Ascending aorta (tissue), 2 donors: ENCODE results near the gene RFT1. TPM values are rescaled to one million over a fixed set of nuclear protein-coding genes. Genes with fewer than 3 reads are reported as not detected.

ENCODE experiments used
- DNase-seq, 2 donors: peaks; one replicate each; pipeline ENCODE4 v3.0.0-alpha.2; 2019; ENCODE audit warnings: low spot score in 2 of 2
- H3K27ac ChIP-seq, 2 donors: fragments of 200-600 bp; sonication (generic); one replicate each; pipeline ENCODE4 v1.5.1; 2016 to 2017; ENCODE audit warnings: mild to moderate bottlenecking in 1 of 2
- H3K27me3 ChIP-seq: fragments of 200-600 bp; sonication (generic); one replicate; pipeline ENCODE4 v1.5.1; 2017
- H3K36me3 ChIP-seq, 2 donors: fragments of 200-600 bp; sonication (generic); one replicate each; pipeline ENCODE4 v1.5.1; 2016
- H3K4me1 ChIP-seq, 2 donors: fragments of 200-600 bp; sonication (generic); one replicate each; pipeline ENCODE4 v1.5.1; 2016 to 2017; ENCODE audit warnings: mild to moderate bottlenecking in 1 of 2
- H3K4me3 ChIP-seq, 2 donors: fragments of 200-600 bp; sonication (generic); one replicate each; pipeline ENCODE4 v1.5.1; 2016 to 2017; ENCODE audit warnings: mild to moderate bottlenecking in 1 of 2
- H3K9me3 ChIP-seq, 2 donors: fragments of 200-600 bp; sonication (generic); one replicate each; pipeline ENCODE4 v1.5.1; 2016
- intact Hi-C: fragments of 100-400 bp; cut with DNase I; formaldehyde crosslinking; loops from one replicate; pipeline ENCODE4 v1.15.1; 2023
- total RNA-seq: library from RNA; depleted of rRNA; stranded (reverse); fragments of >200 nt; gene quantifications from one replicate; pipeline ENCODE4 v1.1.0, GENCODE V29; 2016
- TF ChIP-seq, protein P1 (sequence below), 3 experiments: fragments of 200-600 bp in 2 of 3; fragments of 450-650 bp in 1 of 3; sonication (generic) in 2 of 3; IDR thresholded peaks; one replicate each; pipeline ENCODE4 v1.5.1; 2016 to 2019; ENCODE audit warnings: antibody characterized with exemption in 3 of 3, mild to moderate bottlenecking in 1 of 3, moderate library complexity in 1 of 3

RFT1 gene
- total RNA-seq, 1 donor from 2014 or later = 12.1 TPM

DNA sequence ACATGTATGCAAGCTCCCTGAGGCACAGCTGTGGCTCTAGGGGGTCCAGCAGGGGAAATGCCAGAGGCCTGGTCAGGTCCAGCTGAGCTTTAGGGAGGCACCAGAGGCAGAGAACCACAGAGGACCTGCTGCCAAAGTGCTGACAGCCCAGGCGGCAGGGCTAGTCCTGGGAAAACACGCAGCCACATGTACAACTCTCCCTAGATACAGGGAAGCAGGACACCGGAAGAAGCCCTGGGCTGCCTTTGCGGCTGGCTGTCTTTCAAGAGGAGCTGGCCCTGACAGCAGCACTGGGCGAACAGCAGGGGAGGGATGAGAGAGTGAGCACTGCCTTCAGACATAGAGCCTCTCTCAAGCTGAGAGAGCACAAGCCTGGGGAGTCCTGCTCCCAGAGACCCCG lies 40.7 kb downstream of the RFT1 start:
- Histone ChIP-seq H3K4me1 (no peaks in the 10 kb centered on the region), H3K36me3 (peaks cover 48 to 50% of the 10 kb centered on the region in 2 donors), H3K9me3 (no peaks in the 10 kb centered on the region), H3K4me3 (no peak overlapping the region), H3K27ac (no peak overlapping the region), H3K27me3 (no peaks in the 10 kb centered on the region)
- no peak for DNase-seq
- TF ChIP-seq, protein P1, sequence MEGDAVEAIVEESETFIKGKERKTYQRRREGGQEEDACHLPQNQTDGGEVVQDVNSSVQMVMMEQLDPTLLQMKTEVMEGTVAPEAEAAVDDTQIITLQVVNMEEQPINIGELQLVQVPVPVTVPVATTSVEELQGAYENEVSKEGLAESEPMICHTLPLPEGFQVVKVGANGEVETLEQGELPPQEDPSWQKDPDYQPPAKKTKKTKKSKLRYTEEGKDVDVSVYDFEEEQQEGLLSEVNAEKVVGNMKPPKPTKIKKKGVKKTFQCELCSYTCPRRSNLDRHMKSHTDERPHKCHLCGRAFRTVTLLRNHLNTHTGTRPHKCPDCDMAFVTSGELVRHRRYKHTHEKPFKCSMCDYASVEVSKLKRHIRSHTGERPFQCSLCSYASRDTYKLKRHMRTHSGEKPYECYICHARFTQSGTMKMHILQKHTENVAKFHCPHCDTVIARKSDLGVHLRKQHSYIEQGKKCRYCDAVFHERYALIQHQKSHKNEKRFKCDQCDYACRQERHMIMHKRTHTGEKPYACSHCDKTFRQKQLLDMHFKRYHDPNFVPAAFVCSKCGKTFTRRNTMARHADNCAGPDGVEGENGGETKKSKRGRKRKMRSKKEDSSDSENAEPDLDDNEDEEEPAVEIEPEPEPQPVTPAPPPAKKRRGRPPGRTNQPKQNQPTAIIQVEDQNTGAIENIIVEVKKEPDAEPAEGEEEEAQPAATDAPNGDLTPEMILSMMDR (IDR thresholded peaks at IDR 0.05) = no peak
- intact Hi-C loops = no loop called here

DNA sequence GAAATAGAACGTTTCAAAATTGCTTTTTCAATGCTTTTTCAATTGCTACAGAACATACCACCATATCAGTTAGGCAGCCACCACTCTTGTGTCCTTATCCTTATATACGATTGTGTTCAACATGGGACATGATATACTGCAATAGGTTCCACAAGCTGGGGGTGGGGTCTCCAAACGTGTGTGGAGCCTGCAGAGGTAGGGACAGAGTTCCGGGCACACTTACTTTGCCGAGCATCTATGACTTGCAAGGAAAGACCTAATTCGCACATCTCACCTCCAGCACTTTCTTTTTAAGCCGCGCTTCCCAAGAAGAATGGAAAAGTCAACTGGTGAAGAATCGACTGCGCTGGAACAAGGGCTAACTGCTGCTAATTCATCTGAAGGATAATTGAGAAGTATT lies 44.8 kb downstream of the RFT1 start:
- TF ChIP-seq, protein P1 (IDR thresholded peaks at IDR 0.05) = no peak
- intact Hi-C loops = no loop called here
- peaks cover 16 to 18% of the 10 kb centered on the region in 2 donors for H3K36me3 ChIP-seq
- DNase-seq = no peak
- no peaks in the 10 kb centered on the region for H3K9me3 ChIP-seq
- H3K27me3 ChIP-seq = no peaks in the 10 kb centered on the region
- no peak overlapping the region for H3K27ac ChIP-seq
- H3K4me1 ChIP-seq = no peaks in the 10 kb centered on the region
- H3K4me3 ChIP-seq = no peak overlapping the region

DNA sequence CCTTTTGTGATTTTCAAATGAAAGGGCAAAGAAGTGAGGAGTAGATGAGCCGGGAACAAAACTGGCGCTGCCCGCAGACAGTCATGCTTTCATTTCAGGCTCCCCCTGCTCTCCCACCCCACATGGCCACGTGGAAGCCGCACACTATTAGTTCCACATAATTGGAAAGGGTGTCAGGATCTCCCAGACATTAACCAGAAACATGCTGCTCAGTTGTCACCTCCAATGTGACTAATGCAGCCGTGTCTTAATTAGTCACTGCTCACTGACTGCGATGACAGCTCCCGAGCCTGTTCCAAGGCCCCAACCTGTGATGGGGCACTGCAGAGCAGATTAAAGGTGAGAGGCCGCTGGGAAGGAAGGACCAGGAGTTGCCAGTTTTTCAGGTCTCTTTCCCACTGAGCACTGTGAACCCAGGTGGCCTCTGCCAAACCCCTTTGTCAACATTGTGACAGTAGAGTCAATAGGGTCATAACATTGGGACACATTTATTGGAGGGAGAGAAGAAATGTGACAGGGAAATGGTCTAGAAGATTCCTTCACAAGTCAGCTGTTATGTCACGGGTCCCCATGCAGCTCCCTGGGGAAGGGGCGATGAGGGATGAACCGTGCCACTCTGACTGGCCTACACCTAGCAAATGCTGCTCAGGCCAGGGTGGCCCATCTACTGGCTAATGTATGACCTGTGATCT lies 45.8 kb downstream of the RFT1 start:
- no peaks in the 10 kb centered on the region for H3K27me3 ChIP-seq
- H3K36me3 ChIP-seq = peaks cover 8 to 10% of the 10 kb centered on the region in 2 donors
- no peak overlapping the region for H3K27ac ChIP-seq
- no peaks in the 10 kb centered on the region for H3K4me1 ChIP-seq
- intact Hi-C loops = no loop called here
- no peaks in the 10 kb centered on the region for H3K9me3 ChIP-seq
- DNase-seq = no peak
- no peak overlapping the region for H3K4me3 ChIP-seq
- TF ChIP-seq, protein P1 (IDR thresholded peaks at IDR 0.05) = no peak

DNA sequence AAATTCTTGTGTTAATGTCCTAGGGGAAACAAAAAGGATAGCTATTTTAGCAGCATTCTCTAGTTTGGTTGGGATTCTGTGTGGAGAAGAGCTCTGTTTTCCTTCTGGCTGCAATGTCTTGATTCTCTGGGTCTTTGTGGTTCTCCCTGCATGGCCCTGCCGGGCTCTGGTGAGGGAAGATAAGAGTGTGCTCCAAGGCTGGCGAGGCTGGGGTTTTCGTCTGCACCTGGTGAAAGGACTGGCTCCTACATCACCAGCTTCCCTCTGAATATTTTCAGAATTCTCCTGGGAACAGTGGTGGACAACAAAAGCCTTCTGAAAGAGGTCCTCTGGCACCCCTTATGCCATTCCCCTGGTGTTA lies 46.3 kb downstream of the RFT1 start:
- intact Hi-C loops = no loop called here
- no peak overlapping the region for H3K27ac ChIP-seq
- DNase-seq = no peak

DNA sequence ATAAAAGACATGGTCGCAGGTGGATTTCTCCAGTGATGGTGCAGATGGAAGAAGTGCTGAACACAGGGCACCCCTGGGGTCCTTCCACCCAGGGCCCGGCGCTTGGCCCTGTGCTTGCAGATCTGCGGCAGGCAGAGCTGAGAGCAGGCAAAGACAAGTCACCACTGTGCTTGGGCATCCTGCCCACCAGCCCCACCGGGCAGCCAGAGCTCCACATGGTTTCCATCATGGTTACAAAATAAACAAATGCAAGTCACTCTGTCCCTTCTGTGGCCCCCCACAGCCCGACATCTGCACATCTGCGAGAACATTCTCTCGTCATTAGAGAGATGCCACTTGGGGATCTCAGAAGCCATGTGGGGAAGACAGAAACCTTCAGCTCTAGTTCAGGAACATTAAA lies 46.7 kb downstream of the RFT1 start:
- TF ChIP-seq, protein P1 (IDR thresholded peaks at IDR 0.05) = no peak
- DNase-seq = peak in 1 of 2 donors; percentile 46
- Histone ChIP-seq H3K36me3 (peaks cover 5 to 8% of the 10 kb centered on the region in 2 donors), H3K27ac (no peak overlapping the region), H3K27me3 (no peaks in the 10 kb centered on the region), H3K4me1 (no peaks in the 10 kb centered on the region), H3K4me3 (no peak overlapping the region), H3K9me3 (no peaks in the 10 kb centered on the region)
- intact Hi-C loops = no loop called here

More for the DNA sequence above, 46.3 kb downstream of the RFT1 start:
- TF ChIP-seq, protein P1 (IDR thresholded peaks at IDR 0.05) = no peak
- H3K4me3 ChIP-seq = no peak overlapping the region
- no peaks in the 10 kb centered on the region for H3K9me3 ChIP-seq
- no peaks in the 10 kb centered on the region for H3K4me1 ChIP-seq
- peaks cover 5 to 8% of the 10 kb centered on the region in 2 donors for H3K36me3 ChIP-seq
- no peaks in the 10 kb centered on the region for H3K27me3 ChIP-seq
